GM23338 (cell line): ENCODE data around the gene ACOX3. TPM values are rescaled to one million over a fixed set of nuclear protein-coding genes. Genes with fewer than 3 reads are reported as not detected.

Source experiments
- ATAC-seq: fragments of 200-7000 bp; cut with Tn5 transposase; 3 replicates; pipeline ENCODE4 v1.9.1; 2020
- DNase-seq: peaks from one replicate; pipeline ENCODE4 v3.0.0-alpha.2; 2015; ENCODE audit warnings: low spot score
- H2AFZ ChIP-seq: fragments of 200-600 bp; sonication (generic); 2 replicates; pipeline ENCODE4 v1.8.0; 2016; ENCODE audit warnings: antibody characterized with exemption, mild to moderate bottlenecking, moderate library complexity
- H3F3A ChIP-seq: fragments of 200-600 bp; sonication (generic); replicated peaks from 2 replicates; pipeline ENCODE4 v1.8.0; 2017; ENCODE audit warnings: antibody characterized with exemption, mixed run types, low read depth
- H3K27ac ChIP-seq: fragments of 200-600 bp; sonication (generic); 2 replicates; pipeline ENCODE4 v1.6.1; 2016; ENCODE audit warnings: low read depth
- H3K27me3 ChIP-seq: fragments of 200-600 bp; sonication (generic); 2 replicates; pipeline ENCODE4 v1.8.0; 2016; ENCODE audit warnings: mild to moderate bottlenecking, mixed run types, moderate library complexity; ENCODE audit not compliant: insufficient read depth
- H3K36me3 ChIP-seq: fragments of 200-600 bp; sonication (generic); 2 replicates; pipeline ENCODE4 v1.8.0; 2016; ENCODE audit warnings: mild to moderate bottlenecking; ENCODE audit not compliant: insufficient read depth
- H3K4me1 ChIP-seq: fragments of 200-600 bp; sonication (generic); 2 replicates; pipeline ENCODE4 v1.8.0; 2016; ENCODE audit warnings: mild to moderate bottlenecking, moderate library complexity; ENCODE audit not compliant: insufficient read depth
- H3K4me2 ChIP-seq: fragments of 200-600 bp; sonication (generic); 2 replicates; pipeline ENCODE4 v1.7.1; 2017; ENCODE audit warnings: mixed run types
- H3K4me3 ChIP-seq: fragments of 200-600 bp; sonication (generic); 2 replicates; pipeline ENCODE4 v1.6.1; 2016; ENCODE audit warnings: mixed run types
- H3K79me2 ChIP-seq: fragments of 200-600 bp; sonication (generic); replicated peaks from 2 replicates; pipeline ENCODE4 v1.8.0; 2017; ENCODE audit warnings: mild to moderate bottlenecking; ENCODE audit not compliant: insufficient read depth
- H3K9me2 ChIP-seq: fragments of 200-600 bp; sonication (generic); 2 replicates; pipeline ENCODE4 v1.8.0; 2017; ENCODE audit not compliant: insufficient read depth
- H4K20me1 ChIP-seq: fragments of 200-600 bp; sonication (generic); replicated peaks from 2 replicates; pipeline ENCODE4 v1.8.0; 2017; ENCODE audit warnings: mild to moderate bottlenecking; ENCODE audit not compliant: insufficient read depth
- H3K27ac Mint-ChIP-seq: 2 replicates; pipeline ENCODE4 v1.8.0; 2020; ENCODE audit warnings: inconsistent platforms, mild to moderate bottlenecking, moderate library complexity, mixed read lengths
- H3K27me3 Mint-ChIP-seq: 3 replicates; pipeline ENCODE4 v1.8.0; 2022; ENCODE audit warnings: low read depth, mild to moderate bottlenecking, moderate library complexity, mixed read lengths, inconsistent platforms; ENCODE audit not compliant: insufficient read depth, poor library complexity
- H3K36me3 Mint-ChIP-seq: 3 replicates; pipeline ENCODE4 v1.8.0; 2021; ENCODE audit warnings: low read depth, mild to moderate bottlenecking, inconsistent platforms, moderate library complexity, mixed read lengths
- H3K4me1 Mint-ChIP-seq: 3 replicates; pipeline ENCODE4 v1.8.0; 2020; ENCODE audit warnings: mild to moderate bottlenecking, inconsistent platforms, mixed read lengths
- H3K4me3 Mint-ChIP-seq: 3 replicates; pipeline ENCODE4 v1.8.0; 2021; ENCODE audit warnings: moderate library complexity, mild to moderate bottlenecking, inconsistent platforms, mixed read lengths
- H3K9me3 Mint-ChIP-seq: 3 replicates; pipeline ENCODE4 v1.8.0; 2020; ENCODE audit warnings: moderate library complexity, mild to moderate bottlenecking, inconsistent platforms, mixed read lengths
- CREB1 ChIP-seq: fragments of 250-450 bp; sonication (Bioruptor Pico); IDR thresholded peaks from 2 replicates; pipeline ENCODE4 v1.5.0; 2020; ENCODE audit warnings: low read depth, mild to moderate bottlenecking, moderate library complexity
- EZH2 ChIP-seq: fragments of 200-600 bp; sonication (generic); IDR thresholded peaks from one replicate; pipeline ENCODE4 v1.8.0; 2017; ENCODE audit warnings: antibody characterized with exemption, mild to moderate bottlenecking, low read depth; ENCODE audit not compliant: unreplicated experiment
- EZH2phosphoT487 ChIP-seq: fragments of 200-600 bp; sonication (generic); IDR thresholded peaks from one replicate; pipeline ENCODE4 v1.8.1; 2018; ENCODE audit warnings: antibody characterized with exemption; ENCODE audit not compliant: unreplicated experiment
- STAT1 ChIP-seq: IDR thresholded peaks from one replicate; pipeline ENCODE4 v1.6.1; 2016; ENCODE audit warnings: antibody characterized with exemption; ENCODE audit not compliant: unreplicated experiment
- ZNF114 ChIP-seq: fragments of 250-450 bp; sonication (Bioruptor Pico); IDR thresholded peaks from 2 replicates; pipeline ENCODE4 v1.5.0; 2020; ENCODE audit warnings: mild to moderate bottlenecking, moderate library complexity
- ZNF331 ChIP-seq: fragments of 250-450 bp; sonication (Bioruptor Pico); IDR thresholded peaks from 2 replicates; pipeline ENCODE4 v1.5.0; 2020; ENCODE audit warnings: low read depth, mild to moderate bottlenecking, moderate library complexity
- polyA plus RNA-seq: library from polyadenylated mRNA; unstranded; fragments of >200 nt; fragmentation: Nextera tagmentation; extraction: Ambion mirVana; gene quantifications from 2 replicates; pipeline ENCODE4 v1.2.1, GENCODE V29; 2016
- total RNA-seq: library from RNA; depleted of rRNA; stranded (reverse); fragments of >200 nt; shearing (Covaris generic); gene quantifications from 2 replicates; pipeline ENCODE4 v1.2.3, GENCODE V29; 2014
- TF ChIP-seq, protein P1 (sequence below), 2 experiments: fragments of 200-600 bp in 1 of 2; sonication (generic) in 1 of 2; conservative IDR thresholded peaks; 2 replicates each; pipeline versions ENCODE4 v1.5.1 to v1.6.1; 2016 to 2017; ENCODE audit warnings: antibody characterized with exemption in 2 of 2, low read depth in 2 of 2, mild to moderate bottlenecking in 2 of 2, moderate library complexity in 1 of 2
- TF ChIP-seq, protein P2 (sequence below): fragments of 250-450 bp; sonication (Bioruptor Pico); IDR thresholded peaks from 2 replicates; pipeline ENCODE4 v1.5.0; 2020; ENCODE audit warnings: mild to moderate bottlenecking, moderate library complexity

The ACOX3 gene
- total and polyA plus RNA-seq, 2 experiments from 2014 or later: 6.4 to 17.2 TPM

DNA sequence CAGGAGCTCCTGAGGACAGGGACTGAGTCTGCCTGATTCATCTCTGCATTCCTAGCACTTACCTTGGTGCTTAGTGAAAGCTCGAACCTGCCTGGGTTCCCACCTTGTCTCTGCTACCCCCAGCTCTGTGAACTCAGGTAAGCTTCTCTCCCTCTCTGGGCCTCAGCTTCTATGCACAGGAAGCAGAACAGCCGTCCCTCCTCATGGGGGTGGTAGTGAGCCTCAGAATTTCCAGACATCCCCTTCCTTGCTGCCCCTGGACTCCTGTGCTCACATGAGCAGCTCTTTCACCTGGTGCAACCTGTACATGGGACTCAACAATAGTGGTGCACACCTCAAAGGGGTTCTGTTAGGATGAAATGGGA lies 120.2 kb downstream of the ACOX3 start:
- H3K27me3 Mint-ChIP-seq: peaks cover 5% of the 10 kb centered on the region
- H3K27ac ChIP-seq: no peak overlapping the region
- H3F3A ChIP-seq: no peaks in the 10 kb centered on the region
- TF ChIP-seq, protein P1, sequence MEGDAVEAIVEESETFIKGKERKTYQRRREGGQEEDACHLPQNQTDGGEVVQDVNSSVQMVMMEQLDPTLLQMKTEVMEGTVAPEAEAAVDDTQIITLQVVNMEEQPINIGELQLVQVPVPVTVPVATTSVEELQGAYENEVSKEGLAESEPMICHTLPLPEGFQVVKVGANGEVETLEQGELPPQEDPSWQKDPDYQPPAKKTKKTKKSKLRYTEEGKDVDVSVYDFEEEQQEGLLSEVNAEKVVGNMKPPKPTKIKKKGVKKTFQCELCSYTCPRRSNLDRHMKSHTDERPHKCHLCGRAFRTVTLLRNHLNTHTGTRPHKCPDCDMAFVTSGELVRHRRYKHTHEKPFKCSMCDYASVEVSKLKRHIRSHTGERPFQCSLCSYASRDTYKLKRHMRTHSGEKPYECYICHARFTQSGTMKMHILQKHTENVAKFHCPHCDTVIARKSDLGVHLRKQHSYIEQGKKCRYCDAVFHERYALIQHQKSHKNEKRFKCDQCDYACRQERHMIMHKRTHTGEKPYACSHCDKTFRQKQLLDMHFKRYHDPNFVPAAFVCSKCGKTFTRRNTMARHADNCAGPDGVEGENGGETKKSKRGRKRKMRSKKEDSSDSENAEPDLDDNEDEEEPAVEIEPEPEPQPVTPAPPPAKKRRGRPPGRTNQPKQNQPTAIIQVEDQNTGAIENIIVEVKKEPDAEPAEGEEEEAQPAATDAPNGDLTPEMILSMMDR (conservative IDR thresholded peaks at IDR 0.05; ENCODE audit: low read depth in 2 of 2): peak; percentile 64 to 84
- TF ChIP-seq STAT1 (no peak), EZH2 (no peak)
- ATAC-seq: peak; percentile 71
- peaks cover 7% of the 10 kb centered on the region for H3K4me1 ChIP-seq
- H3K4me3 Mint-ChIP-seq: no peak overlapping the region
- H3K9me2 ChIP-seq: peaks cover 6% of the 10 kb centered on the region; the same call in 1 of the 2 replicates
- no peak overlapping the region for H3K4me3 ChIP-seq
- H3K4me2 ChIP-seq: no peak overlapping the region
- H3K27ac Mint-ChIP-seq: no peak overlapping the region
- no peak overlapping the region for H2AFZ ChIP-seq
- H3K27me3 ChIP-seq: no peaks in the 10 kb centered on the region
- H3K9me3 Mint-ChIP-seq: peaks cover 5% of the 10 kb centered on the region; the same call in 2 of the 3 replicates
- H3K36me3 Mint-ChIP-seq: no peaks in the 10 kb centered on the region
- H3K36me3 ChIP-seq: no peaks in the 10 kb centered on the region
- no peaks in the 10 kb centered on the region for H3K79me2 ChIP-seq
- DNase-seq: peak; percentile 68
- peaks cover 13% of the 10 kb centered on the region for H3K4me1 Mint-ChIP-seq
- H4K20me1 ChIP-seq: no peaks in the 10 kb centered on the region

DNA sequence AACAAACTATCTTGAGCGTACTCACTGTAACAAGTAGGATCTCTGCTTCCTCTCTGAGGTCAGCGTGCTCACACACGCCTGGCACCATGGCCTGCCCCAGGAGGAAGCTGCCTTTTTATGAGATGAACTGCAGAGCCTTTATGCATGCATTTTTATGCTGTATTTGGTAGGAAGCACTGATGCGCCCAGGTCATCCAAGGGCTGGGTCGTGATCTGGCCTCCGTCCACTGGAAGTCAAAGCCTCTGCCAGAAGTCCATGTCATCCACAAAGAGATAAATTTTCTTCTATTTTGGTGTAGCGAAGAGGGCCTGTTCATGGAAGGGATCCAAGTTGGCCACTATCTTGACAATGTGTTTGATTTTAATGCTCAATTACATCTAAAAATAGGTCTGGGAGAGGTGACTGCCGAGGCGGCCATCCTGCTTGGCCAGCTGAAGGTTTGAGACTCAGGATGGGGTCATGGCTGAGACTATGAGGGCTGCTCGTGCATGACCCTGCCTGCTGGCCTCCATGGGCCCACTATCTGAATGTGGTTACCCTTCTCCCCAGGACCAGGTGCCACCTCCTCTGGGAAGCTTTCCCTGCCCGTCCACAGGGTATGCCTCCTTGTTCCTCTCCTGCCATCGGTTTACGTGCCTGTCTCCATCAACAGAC lies 120.7 kb downstream of the ACOX3 start:
- no peak for DNase-seq
- H2AFZ ChIP-seq: no peak overlapping the region
- TF ChIP-seq ZNF331 (no peak), CREB1 (CRISPR knock-in tag) (no peak), ZNF114 (no peak), EZH2 (no peak), STAT1 (no peak), EZH2phosphoT487 (no peak)
- TF ChIP-seq, protein P2, sequence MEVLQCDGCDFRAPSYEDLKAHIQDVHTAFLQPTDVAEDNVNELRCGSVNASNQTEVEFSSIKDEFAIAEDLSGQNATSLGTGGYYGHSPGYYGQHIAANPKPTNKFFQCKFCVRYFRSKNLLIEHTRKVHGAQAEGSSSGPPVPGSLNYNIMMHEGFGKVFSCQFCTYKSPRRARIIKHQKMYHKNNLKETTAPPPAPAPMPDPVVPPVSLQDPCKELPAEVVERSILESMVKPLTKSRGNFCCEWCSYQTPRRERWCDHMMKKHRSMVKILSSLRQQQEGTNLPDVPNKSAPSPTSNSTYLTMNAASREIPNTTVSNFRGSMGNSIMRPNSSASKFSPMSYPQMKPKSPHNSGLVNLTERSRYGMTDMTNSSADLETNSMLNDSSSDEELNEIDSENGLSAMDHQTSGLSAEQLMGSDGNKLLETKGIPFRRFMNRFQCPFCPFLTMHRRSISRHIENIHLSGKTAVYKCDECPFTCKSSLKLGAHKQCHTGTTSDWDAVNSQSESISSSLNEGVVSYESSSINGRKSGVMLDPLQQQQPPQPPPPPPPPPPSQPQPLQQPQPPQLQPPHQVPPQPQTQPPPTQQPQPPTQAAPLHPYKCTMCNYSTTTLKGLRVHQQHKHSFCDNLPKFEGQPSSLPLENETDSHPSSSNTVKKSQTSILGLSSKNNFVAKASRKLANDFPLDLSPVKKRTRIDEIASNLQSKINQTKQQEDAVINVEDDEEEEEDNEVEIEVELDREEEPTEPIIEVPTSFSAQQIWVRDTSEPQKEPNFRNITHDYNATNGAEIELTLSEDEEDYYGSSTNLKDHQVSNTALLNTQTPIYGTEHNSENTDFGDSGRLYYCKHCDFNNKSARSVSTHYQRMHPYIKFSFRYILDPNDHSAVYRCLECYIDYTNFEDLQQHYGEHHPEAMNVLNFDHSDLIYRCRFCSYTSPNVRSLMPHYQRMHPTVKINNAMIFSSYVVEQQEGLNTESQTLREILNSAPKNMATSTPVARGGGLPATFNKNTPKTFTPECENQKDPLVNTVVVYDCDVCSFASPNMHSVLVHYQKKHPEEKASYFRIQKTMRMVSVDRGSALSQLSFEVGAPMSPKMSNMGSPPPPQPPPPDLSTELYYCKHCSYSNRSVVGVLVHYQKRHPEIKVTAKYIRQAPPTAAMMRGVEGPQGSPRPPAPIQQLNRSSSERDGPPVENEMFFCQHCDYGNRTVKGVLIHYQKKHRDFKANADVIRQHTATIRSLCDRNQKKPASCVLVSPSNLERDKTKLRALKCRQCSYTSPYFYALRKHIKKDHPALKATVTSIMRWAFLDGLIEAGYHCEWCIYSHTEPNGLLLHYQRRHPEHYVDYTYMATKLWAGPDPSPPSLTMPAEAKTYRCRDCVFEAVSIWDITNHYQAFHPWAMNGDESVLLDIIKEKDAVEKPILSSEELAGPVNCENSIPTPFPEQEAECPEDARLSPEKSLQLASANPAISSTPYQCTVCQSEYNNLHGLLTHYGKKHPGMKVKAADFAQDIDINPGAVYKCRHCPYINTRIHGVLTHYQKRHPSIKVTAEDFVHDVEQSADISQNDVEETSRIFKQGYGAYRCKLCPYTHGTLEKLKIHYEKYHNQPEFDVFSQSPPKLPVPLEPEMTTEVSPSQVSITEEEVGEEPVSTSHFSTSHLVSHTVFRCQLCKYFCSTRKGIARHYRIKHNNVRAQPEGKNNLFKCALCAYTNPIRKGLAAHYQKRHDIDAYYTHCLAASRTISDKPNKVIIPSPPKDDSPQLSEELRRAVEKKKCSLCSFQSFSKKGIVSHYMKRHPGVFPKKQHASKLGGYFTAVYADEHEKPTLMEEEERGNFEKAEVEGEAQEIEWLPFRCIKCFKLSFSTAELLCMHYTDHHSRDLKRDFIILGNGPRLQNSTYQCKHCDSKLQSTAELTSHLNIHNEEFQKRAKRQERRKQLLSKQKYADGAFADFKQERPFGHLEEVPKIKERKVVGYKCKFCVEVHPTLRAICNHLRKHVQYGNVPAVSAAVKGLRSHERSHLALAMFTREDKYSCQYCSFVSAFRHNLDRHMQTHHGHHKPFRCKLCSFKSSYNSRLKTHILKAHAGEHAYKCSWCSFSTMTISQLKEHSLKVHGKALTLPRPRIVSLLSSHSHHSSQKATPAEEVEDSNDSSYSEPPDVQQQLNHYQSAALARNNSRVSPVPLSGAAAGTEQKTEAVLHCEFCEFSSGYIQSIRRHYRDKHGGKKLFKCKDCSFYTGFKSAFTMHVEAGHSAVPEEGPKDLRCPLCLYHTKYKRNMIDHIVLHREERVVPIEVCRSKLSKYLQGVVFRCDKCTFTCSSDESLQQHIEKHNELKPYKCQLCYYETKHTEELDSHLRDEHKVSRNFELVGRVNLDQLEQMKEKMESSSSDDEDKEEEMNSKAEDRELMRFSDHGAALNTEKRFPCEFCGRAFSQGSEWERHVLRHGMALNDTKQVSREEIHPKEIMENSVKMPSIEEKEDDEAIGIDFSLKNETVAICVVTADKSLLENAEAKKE (CRISPR knock-in tag): no peak
- TF ChIP-seq, protein P1 (conservative IDR thresholded peaks at IDR 0.05; ENCODE audit: low read depth in 2 of 2): no peak

More for the DNA sequence above, 120.7 kb downstream of the ACOX3 start:
- Histone ChIP-seq H3K27me3 (no peaks in the 10 kb centered on the region), H3K27ac (no peak overlapping the region), H3F3A (no peaks in the 10 kb centered on the region), H3K79me2 (no peaks in the 10 kb centered on the region), H3K4me3 (no peak overlapping the region), H3K4me1 (peaks cover 9% of the 10 kb centered on the region), H4K20me1 (no peaks in the 10 kb centered on the region), H3K4me2 (no peak overlapping the region), H3K36me3 (no peaks in the 10 kb centered on the region), H3K9me2 (peaks cover 6% of the 10 kb centered on the region; the same call in 1 of the 2 replicates)
- H3K4me1 Mint-ChIP-seq: peaks cover 19% of the 10 kb centered on the region
- ATAC-seq: no peak
- no peak overlapping the region for H3K4me3 Mint-ChIP-seq
- no peak overlapping the region for H3K27ac Mint-ChIP-seq
- H3K27me3 Mint-ChIP-seq: peaks cover 11% of the 10 kb centered on the region
- H3K36me3 Mint-ChIP-seq: no peaks in the 10 kb centered on the region
- H3K9me3 Mint-ChIP-seq: peaks cover 5% of the 10 kb centered on the region; the same call in 2 of the 3 replicates
